NCI-H1930 (cell line): ENCODE data around the gene RHOBTB3.
A peak's percentile ranks its signal among the peaks of the same experiment; 100 is the strongest.
"Not testable (repeated sequence)": the region's sequence is repeated elsewhere in the genome, so short reads cannot be mapped to it uniquely, and the experiment has no call there.

Experiments used
- DNase-seq, 2 experiments: peaks; one replicate each; lab custom pipeline; 2025; lab: John Stamatoyannopoulos, UW

Gene RHOBTB3

GRCh38 chr5:95730730-95731570, at the start of gene RHOBTB3:
Gene RHOBTB3 (plus strand): TSS chr5:95731336. CDS start chr5:95731683, 347 bp downstream.
- peak; percentile 38 to 63 for DNase-seq

GRCh38 chr5:95682891-95683290, 48.2 kb upstream of the RHOBTB3 start, which contains the start of gene SPATA9:
Gene SPATA9 (minus strand): TSS chr5:95682991. CDS start chr5:95682854, 137 bp downstream.
- no peak for DNase-seq

DNA sequence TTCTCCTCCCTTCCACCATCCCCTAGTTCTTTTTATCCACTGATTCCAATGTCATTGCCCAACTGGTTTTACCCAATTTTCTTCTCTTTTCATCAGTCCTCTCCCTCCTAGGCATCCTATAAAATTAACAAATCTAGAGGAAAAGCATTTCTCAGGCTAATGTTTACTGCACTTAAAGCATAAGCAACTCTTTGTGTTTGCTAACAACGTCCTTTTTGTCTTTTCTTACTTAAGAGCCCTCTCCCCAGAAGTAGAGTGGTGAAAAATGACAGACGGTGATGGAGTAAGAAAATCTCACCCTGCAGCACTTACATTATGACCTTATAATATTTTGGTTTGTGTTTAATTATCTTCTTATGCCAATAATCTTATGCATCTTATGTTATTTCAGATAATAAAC, 46.8 kb upstream of the RHOBTB3 start:
- no peak for DNase-seq

DNA sequence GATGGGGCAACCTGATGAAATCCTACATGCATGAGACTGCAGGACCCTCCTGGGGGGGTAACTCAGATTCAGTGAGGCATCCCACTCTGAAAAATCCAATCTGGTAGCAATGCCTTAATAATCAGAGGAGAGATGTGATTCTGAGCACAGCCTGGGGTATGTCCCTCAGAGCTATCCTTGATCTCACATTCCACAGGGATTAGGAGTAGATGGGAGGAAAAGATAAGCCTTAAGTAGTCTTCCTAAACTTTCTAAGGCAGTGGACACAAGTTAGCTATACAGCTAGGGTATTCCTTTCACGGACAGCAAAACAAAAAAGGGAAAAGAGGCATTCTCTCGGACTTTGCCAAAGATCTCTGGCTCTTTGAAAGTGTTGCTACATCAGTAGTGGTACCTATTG, 44.5 kb upstream of the RHOBTB3 start:
- no peak for DNase-seq

DNA sequence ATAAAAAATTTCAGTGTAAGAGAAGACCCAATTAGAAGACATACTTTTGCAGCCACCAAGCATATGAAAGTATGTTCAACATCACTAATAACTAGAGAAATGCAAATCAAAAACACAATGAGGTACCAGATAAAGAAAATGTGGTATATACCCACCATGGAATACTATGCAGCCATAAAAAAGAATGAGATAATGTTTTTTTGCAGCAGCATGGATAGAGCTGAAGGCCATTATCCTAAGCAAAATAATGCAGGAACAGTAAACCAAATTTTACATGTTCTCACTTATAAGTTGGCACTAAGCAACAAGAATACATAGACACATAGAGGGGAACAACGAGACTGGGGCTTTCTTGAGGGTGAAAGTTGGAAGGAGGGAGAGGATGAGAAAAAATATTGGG, 41.5 kb upstream of the RHOBTB3 start:
- DNase-seq = no peak

DNA sequence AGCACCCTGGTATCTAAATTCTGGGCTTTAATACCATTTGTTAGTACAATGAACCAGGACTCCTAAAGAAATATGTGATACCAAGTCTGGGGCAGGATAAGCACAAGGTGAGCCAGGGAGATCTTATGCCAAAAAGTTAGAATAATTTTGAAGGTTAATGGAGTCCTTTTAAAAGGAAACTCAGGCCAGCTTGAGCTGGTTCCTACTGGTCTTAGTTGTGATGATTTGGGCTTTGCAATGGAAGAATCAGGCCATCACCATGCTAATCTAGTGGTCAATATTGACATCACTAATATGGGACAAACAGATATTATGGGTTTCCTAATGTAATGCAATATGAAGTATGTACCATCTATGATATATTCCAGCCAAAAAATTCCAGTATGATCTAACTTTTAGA, 40.8 kb upstream of the RHOBTB3 start:
- no peak for DNase-seq

GRCh38 chr5:95697781-95698681, 33.1 kb upstream of the RHOBTB3 start:
- no peak for DNase-seq

DNA sequence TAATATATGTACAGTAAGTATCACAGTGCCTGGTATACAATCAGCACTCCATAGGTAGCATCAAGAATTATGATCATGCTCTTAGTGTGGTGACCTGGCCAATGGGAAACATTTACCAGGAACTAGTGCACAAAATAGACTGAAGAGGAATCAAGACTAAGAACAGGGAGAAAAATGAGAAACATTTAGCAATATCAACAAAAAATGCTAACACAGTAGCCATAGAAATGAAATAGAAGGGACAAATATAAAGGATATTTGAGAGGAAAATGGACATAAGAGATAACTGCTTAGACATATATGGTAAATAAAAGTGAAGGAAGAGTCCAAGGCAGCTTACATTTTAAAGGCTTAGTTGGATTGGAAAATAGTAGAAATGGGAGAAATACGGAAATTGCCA, 31.8 kb upstream of the RHOBTB3 start:
- no peak for DNase-seq

- DNase-seq = no peak
These were observed 30.1 kb upstream of the RHOBTB3 start for GRCh38 chr5:95701074-95701473.

DNA sequence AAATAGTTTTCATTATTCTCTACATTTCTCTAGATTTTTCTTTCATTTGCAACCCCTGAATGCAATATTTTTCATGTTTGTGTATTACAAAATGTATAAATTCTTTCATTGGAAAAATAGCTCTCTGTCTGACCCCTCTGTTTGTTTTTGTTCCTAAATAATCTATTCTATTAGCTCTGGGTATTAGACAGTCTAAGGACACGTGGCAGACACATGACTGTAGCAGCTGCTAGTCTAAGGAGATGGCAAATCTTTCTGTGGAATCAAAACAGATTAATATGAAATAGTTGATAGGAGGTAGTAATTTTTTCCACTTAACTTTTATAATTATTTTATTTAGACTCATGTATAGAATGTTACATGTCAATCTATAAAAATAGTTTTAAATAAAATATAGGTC, 27.0 kb upstream of the RHOBTB3 start:
- no peak for DNase-seq

- DNase-seq = not testable (repeated sequence)
These were observed 24.9 kb upstream of the RHOBTB3 start for GRCh38 chr5:95706196-95706595.

DNA sequence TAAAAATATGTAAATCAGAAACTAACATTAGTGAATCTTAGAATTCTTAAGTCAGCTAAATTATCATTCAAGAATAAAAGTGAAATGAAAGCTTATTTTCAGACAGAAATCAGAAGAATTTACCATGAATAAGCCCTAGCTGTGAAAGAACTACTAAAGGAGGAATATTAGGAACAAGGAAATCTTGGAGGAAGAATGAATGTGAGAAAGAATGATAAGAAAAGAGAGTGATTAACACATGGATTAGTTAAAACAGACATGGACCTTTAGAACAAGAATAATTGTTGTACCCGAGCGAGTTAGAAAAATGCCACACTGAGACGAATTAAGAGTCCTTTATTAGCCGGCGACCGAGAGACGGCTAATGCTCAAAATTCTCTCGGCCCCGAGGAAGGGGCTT, 24.1 kb upstream of the RHOBTB3 start:
- DNase-seq = no peak

DNA sequence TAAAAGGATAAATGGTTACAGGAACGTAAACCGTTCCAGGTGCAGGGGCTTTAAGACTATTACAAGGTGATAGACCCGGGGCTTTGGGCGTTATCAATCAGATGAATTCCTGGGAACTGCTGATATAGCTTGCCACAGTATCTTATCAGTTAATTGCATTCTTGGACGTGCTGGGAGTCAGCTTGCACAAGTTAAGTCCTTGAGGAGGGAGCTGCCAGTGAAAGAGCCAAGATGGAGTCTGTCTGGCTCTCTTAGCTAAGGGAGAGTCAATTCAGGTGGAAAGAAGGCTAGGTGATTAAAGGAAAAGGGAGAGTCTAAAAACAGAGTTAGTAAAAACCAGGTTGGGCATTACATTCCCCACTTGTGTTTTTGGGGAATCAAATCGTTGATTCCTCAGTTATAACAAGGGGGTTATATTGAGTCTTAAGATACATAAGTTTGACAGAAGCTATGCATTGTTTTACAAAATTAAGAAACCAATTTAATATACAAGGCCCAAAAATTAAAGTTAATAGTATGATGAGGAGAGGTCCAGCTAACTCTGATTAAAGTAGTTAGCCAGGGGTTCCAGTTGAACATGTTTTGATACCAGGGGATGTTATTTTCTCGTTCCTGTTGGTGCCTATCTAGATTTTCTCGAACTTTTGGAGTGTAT, 23.5 kb upstream of the RHOBTB3 start:
- not testable (repeated sequence) for DNase-seq

- DNase-seq = no peak
These were observed 22.3 kb upstream of the RHOBTB3 start for GRCh38 chr5:95708876-95709275.

GRCh38 chr5:95709967-95710650, 21.0 kb upstream of the RHOBTB3 start:
- no peak for DNase-seq

- DNase-seq = not testable (repeated sequence)
These were observed 20.3 kb upstream of the RHOBTB3 start for GRCh38 chr5:95710651-95711500.

GRCh38 chr5:95711501-95712346, 19.4 kb upstream of the RHOBTB3 start:
- no peak for DNase-seq

GRCh38 chr5:95712347-95712958, 18.7 kb upstream of the RHOBTB3 start:
- DNase-seq = no peak

GRCh38 chr5:95713246-95713645, 17.9 kb upstream of the RHOBTB3 start:
- DNase-seq = not testable (repeated sequence)
